Superior temporal gyrus (tissue), 1 donor: ENCODE data around the gene SF3B1.
"Not testable (repeated sequence)": the region's sequence is repeated elsewhere in the genome, so short reads cannot be mapped to it uniquely, and the experiment has no call there.

Experiments used
- DNase-seq: peaks from one replicate; pipeline ENCODE4 v3.0.0-alpha.2; 2016; ENCODE audit errors: extremely low spot score

SF3B1 gene

GRCh38 chr2:197434541-197435513 is at the start of gene SF3B1:
TSS of gene SF3B1 (minus strand) at chr2:197435028. CDS start at chr2:197434999, 29 bp downstream.
- DNase-seq: peak; percentile 98

DNA sequence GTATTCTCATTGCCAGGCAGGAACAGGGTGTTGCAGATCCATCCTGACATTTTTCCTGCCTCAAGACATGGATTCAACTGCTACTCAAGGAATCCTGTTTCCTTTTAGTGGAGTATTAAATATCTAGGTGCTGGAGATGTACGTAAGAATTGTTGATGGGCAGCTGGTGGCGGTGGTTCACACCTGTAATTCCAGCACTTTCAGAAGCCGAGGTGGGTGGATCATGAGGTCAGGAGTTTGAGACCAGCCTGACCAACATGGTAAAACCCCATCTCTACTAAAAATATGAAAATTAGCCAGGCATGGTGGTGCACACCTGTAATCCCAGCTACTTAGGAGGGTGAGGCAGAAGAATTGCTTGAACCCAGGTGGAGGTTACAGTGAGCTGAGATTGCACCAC is 49.4 kb upstream of the SF3B1 start:
- not testable (repeated sequence) for DNase-seq

DNA sequence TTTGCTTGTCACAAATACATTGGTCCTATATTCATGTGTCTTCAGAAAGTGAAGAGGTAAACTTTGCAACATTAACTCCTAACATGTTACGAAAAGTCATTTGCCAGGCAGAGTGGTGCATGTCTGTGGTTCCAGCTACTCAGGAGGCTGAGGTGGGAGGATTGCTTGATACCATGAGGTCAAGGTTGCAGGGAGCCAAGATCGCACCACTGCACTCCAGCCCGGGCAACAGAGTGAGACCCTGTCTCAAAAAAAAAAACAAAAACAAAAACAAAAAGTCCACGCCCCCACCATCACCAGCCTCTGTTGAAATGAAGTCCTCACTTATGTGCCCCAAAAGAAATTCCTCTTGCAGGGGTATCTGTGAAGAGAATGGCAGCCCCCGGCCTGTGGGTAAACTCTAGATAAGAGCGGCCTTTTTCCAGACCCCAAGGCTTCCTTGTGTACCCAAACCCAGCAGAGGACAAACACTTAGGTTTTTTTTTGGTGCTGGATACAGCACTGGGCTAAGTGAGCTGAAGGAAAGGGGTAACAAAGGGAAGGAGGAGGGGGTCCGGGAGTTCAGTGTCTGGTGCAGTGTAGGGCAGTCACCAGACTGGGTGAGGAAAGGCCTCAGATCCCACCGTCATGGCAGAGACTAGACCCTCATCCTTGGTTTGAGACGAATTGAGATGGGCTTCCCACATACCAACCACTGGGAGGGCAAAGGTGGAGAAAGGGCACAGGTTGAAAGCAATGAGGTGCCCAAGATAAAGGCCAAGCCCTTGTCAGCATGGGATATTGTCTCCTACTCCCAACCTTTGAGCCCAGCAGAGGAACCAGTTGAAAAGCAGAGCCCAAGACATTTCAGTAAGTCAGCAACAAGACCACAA is 45.6 kb upstream of the SF3B1 start:
- no peak for DNase-seq

DNA sequence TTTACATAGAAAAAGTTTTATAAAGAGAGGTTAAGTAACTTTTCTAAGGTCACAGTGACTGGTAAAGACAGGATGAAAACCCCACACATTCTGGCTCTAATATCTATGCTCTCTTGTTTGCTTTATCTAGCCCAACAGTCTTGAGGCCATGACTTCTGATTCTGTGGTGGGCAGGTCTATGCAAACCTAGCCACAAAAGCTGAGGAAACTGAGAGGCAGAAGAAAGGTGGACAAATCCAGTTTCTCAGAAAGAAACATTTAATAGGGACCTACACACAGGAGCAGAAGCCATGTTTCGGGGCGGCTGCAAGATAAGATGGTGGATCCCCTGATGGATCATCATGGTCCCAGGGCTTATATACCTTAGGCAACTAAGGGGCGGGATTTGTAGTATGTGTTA is 43.0 kb upstream of the SF3B1 start:
- DNase-seq: no peak

DNA sequence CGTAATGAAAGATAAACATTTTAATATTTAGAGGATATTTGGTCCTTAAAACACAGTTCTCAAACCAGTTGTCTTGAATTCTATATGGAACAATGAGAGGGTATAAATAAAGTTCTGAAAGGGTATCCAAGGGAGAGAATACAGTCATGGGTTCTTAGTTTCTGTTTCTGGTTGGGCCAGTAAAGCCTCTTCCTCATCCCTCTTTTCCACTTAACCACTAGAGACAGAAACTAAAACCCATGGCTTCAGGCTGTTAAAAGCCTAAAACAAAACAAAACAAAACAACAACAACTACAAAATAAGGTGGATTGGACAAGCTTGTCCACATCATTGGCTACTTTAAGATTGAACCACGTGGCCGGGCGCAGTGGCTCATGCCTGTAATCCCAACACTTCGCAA is 37.3 kb upstream of the SF3B1 start:
- DNase-seq: no peak

DNA sequence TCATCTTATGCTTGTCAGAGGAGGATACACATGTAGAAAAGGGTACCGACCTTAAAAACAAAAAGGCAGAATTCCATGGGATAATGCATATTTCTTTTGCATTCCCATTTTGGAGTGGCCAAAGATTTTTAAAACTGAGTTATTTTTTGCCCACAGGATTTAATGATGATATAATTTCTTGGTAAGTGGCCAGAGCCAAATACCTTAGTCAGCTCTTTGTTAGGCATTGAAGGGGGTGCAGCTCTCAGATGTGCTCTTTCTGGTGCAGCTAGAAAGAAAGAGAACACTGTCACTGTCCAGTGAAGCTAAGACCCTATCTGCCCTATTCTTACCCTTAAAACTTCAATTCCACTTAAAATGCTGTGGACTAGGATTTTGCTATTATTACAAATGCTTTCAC is 29.3 kb upstream of the SF3B1 start:
- no peak for DNase-seq

GRCh38 chr2:197461057-197461456 is 26.2 kb upstream of the SF3B1 start:
- no peak for DNase-seq

- DNase-seq: no peak
Measured at GRCh38 chr2:197460649-197461048, 25.8 kb upstream of the SF3B1 start.

- DNase-seq: no peak
Measured at GRCh38 chr2:197455428-197455827, 20.6 kb upstream of the SF3B1 start.

DNA sequence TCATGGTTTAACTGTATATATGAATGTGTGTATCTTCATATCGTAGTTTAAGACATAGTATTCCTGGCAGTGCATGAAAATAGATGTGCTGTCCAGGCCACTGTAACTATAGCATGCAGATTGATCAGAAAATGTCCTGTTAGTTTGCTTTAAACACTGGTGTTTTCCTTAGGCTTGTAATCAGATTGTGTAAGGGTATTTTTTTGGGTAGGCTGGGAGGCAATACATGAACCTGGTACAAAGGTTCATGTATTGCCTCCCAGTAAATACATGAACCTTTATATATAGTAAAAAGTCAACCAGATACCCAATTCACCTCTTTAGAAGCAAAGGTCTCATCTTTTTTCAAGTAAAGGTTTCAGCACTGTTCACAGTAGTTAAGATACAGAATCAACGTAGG is 20.1 kb upstream of the SF3B1 start:
- no peak for DNase-seq

- DNase-seq: no peak
Measured at GRCh38 chr2:197453914-197454398, 19.1 kb upstream of the SF3B1 start.

- DNase-seq: peak; percentile 100
Measured at GRCh38 chr2:197453123-197453913, 18.5 kb upstream of the SF3B1 start, which contains the start of gene COQ10B. TSS of gene COQ10B (plus strand) at chr2:197453552. CDS start at chr2:197453561, 9 bp downstream.

DNA sequence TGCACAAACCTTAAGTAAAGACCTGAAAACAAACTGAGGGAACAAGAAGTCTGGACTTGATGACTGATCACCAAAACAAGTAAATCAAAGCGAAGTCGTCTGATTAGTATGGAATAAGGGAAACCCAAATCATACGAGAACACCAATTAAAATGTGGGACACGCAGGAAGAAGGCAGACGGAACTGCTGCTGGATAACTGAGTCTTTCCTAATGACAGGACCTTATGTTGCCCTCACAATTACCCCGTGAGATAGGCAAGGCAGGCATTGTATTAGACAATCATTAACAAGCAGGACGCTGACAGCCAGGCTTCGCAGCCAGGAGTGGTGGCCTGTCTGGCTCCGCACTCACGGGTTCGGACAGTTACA is 17.9 kb upstream of the SF3B1 start:
- DNase-seq: no peak

DNA sequence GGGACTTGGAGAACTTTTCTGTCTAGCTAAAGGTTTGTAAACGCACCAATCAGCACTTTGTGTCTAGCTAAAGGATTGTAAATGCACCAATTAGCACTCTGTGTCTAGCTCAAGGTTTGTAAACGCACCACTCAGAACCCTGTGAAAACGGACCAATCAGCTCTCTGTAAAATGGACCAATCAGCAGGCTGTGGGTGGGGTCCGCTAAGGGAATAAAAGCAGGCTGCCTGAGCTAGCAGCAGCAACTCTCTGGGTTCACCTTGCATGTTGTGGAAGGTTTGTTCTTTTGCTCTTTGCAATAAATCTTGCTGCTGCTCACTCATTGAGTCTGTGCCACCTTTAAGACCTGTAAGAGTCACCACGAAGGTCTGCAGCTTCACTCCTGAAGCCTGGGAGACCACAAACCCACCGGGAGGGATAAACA is 16.1 kb upstream of the SF3B1 start:
- DNase-seq: not testable (repeated sequence)

- DNase-seq: no peak
Measured at GRCh38 chr2:197450465-197450864, 15.6 kb upstream of the SF3B1 start.

DNA sequence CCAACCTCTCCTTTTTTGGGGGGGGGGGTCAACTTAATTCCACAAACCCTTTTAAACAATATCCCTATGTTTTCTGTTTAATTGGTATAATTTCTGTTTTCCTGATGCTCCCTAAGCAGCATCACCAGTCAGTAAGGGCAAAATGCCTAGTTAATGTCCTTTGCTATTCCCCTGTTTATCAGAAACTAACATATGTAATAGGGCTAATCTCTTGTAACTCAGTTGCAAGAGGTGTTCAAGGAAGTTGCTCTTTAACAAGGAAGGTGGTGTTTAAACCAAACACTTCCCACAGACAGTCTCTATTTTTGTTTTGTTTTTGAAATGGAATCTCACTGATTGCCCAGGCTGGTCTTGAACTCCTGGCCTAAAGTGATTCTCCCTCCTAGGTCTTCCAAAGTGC is 12.0 kb upstream of the SF3B1 start:
- DNase-seq: no peak

DNA sequence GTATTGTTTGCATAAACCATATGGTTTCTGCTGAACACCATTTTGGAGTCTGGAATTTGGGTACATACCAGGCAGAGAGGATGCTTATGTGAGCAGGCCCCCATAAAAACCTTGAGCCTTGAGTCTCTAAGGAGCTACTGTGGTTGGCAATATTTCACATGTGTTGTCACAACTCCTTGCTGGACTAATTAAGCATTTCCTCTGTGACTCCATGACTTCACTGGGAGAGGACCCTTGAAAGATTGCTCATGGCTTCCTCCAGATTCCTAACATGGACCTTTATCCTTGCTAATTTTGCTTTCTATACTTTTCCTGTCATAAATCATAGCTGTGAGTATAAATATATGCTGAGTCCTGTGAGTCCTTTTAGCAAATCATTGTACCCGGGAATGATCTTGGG is 10.9 kb upstream of the SF3B1 start:
- DNase-seq: no peak

DNA sequence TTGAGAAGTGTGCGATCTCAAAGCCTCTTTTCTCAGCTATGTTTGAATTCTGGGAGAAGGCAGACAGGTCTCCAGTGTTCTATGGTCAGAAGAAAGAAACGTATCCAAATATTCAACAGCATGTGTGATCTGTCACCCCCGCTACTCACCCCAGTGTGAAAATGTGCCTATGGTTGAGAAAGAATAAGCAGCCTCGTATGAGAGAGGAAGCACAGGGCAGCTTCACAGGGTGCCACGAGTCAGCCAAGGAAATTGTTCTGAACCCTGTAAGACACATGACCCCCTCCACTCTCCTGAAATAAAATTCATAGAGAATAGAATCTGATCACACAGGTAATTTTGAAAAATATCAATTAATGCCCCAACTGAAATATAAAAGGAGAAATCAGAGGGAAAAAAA is 8.0 kb upstream of the SF3B1 start:
- DNase-seq: no peak

DNA sequence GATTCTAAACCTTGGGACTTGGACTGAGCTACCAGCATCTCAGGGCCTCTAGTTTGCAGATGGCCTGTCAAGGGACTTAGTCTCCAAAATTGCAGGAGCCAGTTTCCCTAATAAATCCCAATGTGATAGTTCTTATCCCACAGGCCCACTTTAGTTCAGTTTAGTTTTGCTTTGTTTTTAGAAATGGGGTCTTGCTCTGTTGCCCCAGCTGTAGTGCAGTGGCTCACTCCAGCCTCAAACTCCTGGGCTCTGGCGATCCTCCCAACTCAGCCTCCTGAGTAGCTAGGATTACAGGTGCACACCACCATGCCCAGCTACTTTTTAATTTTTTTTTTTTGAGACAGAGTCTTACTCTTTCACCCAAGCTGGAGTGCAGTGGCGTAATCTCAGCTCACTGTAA is 2.6 kb upstream of the SF3B1 start:
- DNase-seq: no peak

- DNase-seq: no peak
Measured at GRCh38 chr2:197435598-197436420, 981 bp upstream of the SF3B1 start.
